ENCODE results near the gene SLC43A3. TPM values are rescaled to one million over a fixed set of nuclear protein-coding genes. Genes with fewer than 3 reads are reported as not detected.

Gene SLC43A3
- total and polyA plus RNA-seq, 2 experiments from 2014 or later, result 19.3 to 20.7 TPM

- Histone ChIP-seq H3K4me3 (no peak overlapping the region), H2AFZ (no peak overlapping the region), H3K4me1 (ENCODE audit: insufficient read depth) (no peaks in the 10 kb centered on the region), H3K27ac (no peak overlapping the region), H4K20me1 (ENCODE audit: insufficient read depth, poor library complexity, severe bottlenecking) (no peaks in the 10 kb centered on the region), H3K4me2 (no peak overlapping the region), H3K9me2 (replicated peaks; ENCODE audit: insufficient read depth) (no peaks in the 10 kb centered on the region), H3K79me2 (no peaks in the 10 kb centered on the region), H3K9me3 (ENCODE audit: low read depth) (no peaks in the 10 kb centered on the region), H3K36me3 (replicated peaks; ENCODE audit: insufficient read depth, low read depth) (no peaks in the 10 kb centered on the region), H3K27me3 (no peaks in the 10 kb centered on the region)
- no peak for TF ChIP-seq CTCF (IDR thresholded peaks at IDR 0.05; ENCODE audit: poor library complexity)
- no peak for TF ChIP-seq EZH2 (IDR thresholded peaks at IDR 0.05; ENCODE audit: borderline replicate concordance)
- no peak for TF ChIP-seq EZH2phosphoT487 (IDR thresholded peaks at IDR 0.05; ENCODE audit: low read depth, severe bottlenecking, unreplicated experiment)
- DNase-seq (ENCODE audit: low spot score), result no peak
Measured at GRCh38 chr11:57378186-57378585, 48.7 kb downstream of the SLC43A3 start.

DNA sequence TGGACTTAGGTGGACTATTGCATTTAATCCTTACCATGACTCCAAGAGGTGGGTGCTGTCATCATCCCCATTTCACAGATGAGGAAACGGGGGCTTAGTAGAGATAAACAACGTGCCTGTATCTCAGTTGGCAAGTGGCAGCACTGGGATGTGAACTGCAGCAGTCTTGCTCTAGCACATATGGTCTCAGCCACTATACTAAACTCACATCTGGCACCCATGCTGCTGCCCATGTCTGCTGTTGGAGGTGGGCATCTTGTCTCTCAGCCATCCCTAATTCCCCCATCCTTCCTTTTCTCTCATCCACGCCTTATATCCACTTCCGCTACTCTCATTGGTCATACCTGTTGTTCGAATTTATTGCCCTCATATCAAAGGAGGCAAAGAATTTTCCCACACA lies 49.8 kb downstream of the SLC43A3 start:
- no peak overlapping the region for H3K4me2 ChIP-seq

DNA sequence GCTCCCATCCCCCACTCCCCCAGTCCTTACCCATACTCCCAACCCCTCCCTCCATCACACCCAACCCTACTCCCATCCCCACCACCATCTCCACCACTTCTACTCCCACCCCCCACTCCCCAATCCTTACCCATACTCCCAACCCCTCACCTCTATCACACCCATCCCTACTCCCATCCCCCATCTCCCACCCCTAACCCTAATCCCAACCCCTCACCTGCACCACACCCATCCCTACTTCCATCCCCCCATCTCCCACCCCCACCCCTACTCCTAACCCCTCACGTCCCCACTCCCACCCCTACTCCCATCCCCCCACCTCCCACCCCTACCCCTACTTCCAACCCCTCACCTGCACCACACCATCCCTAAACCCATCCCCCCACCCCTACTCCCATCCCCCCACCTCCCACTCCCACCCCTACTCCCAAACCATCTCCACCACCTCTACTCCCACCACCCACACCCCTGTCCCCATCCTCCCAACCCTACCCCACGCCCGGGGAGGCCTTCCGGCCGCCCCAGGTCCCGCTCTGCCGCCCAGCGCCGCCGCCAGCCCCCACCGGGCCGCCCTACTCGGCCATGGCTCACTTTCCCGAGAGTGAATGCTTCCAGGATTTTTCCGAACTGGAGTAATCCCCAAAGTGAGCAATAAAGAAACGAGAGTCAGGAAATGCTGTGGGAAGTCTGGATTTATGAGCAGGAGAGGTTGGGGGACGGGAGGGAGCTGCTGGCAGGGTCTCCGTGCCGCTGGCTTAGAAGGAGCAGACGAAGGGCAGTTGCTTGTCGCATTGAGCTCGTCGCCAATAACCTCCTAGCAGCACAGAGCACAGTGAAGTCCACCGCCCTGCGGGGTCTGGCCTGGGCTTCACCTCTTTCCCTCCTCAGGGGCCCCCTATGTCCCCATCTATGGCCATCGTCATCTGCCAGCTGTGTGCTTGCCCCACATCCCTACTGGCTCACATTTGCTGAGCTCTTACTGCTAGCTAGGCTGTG lies 50.5 kb downstream of the SLC43A3 start:
- Histone ChIP-seq H3K9me2 (replicated peaks; ENCODE audit: insufficient read depth) (no peaks in the 10 kb centered on the region), H4K20me1 (ENCODE audit: insufficient read depth, poor library complexity, severe bottlenecking) (no peaks in the 10 kb centered on the region), H3K9me3 (ENCODE audit: low read depth) (no peaks in the 10 kb centered on the region), H3K4me3 (no peak overlapping the region), H3K36me3 (replicated peaks; ENCODE audit: insufficient read depth, low read depth) (no peaks in the 10 kb centered on the region), H3K27me3 (no peaks in the 10 kb centered on the region), H3K4me2 (no peak overlapping the region), H3K79me2 (no peaks in the 10 kb centered on the region), H3K4me1 (ENCODE audit: insufficient read depth) (no peaks in the 10 kb centered on the region), H2AFZ (no peak overlapping the region), H3K27ac (no peak overlapping the region)
- no peak for TF ChIP-seq EZH2phosphoT487 (IDR thresholded peaks at IDR 0.05; ENCODE audit: low read depth, severe bottlenecking, unreplicated experiment)
- TF ChIP-seq CTCF (IDR thresholded peaks at IDR 0.05; ENCODE audit: poor library complexity), result no peak
- TF ChIP-seq EZH2 (IDR thresholded peaks at IDR 0.05; ENCODE audit: borderline replicate concordance), result no peak
- 61% methylated on average over 23 of the region's 26 CpGs for WGBS (ENCODE audit: low lambda C conversion rate, missing lambda C conversion rate)
- no peak for DNase-seq (ENCODE audit: low spot score)

More for the DNA sequence above, 49.8 kb downstream of the SLC43A3 start:
- no peak for TF ChIP-seq EZH2phosphoT487 (IDR thresholded peaks at IDR 0.05; ENCODE audit: low read depth, severe bottlenecking, unreplicated experiment)
- TF ChIP-seq CTCF (IDR thresholded peaks at IDR 0.05; ENCODE audit: poor library complexity), result no peak
- no peak for TF ChIP-seq EZH2 (IDR thresholded peaks at IDR 0.05; ENCODE audit: borderline replicate concordance)
- Histone ChIP-seq H3K27ac (no peak overlapping the region), H4K20me1 (ENCODE audit: insufficient read depth, poor library complexity, severe bottlenecking) (no peaks in the 10 kb centered on the region), H3K9me3 (ENCODE audit: low read depth) (no peaks in the 10 kb centered on the region), H3K36me3 (replicated peaks; ENCODE audit: insufficient read depth, low read depth) (no peaks in the 10 kb centered on the region), H2AFZ (no peak overlapping the region), H3K4me1 (ENCODE audit: insufficient read depth) (no peaks in the 10 kb centered on the region), H3K9me2 (replicated peaks; ENCODE audit: insufficient read depth) (no peaks in the 10 kb centered on the region), H3K79me2 (no peaks in the 10 kb centered on the region), H3K4me3 (no peak overlapping the region), H3K27me3 (no peaks in the 10 kb centered on the region)
- no peak for DNase-seq (ENCODE audit: low spot score)
- 71% methylated on average over 5 of the region's 5 CpGs for WGBS (ENCODE audit: low lambda C conversion rate, missing lambda C conversion rate)

Measured in hepatocyte (in vitro differentiated cells).